HG03064 (cell line): Measurements from ENCODE around the gene HOGA1.
"Not testable (repeated sequence)": the region's sequence is repeated elsewhere in the genome, so short reads cannot be mapped to it uniquely, and the experiment has no call there.

Experiments used
- ATAC-seq: cut with Tn5 transposase; IDR thresholded peaks from one replicate; pipeline ENCODE4 v1.9.1; 2021; ENCODE audit warnings: low read depth; ENCODE audit not compliant: unreplicated experiment

HOGA1 gene

GRCh38 chr10:97644936-97645335 lies 60.7 kb downstream of the HOGA1 start:
- no peak for ATAC-seq

GRCh38 chr10:97647556-97647955 lies 63.4 kb downstream of the HOGA1 start:
- ATAC-seq = no peak

- peak; percentile 74 for ATAC-seq
Observed at GRCh38 chr10:97648562-97649404, 64.6 kb downstream of the HOGA1 start.

- not testable (repeated sequence) for ATAC-seq
Observed at GRCh38 chr10:97649405-97649750, 65.2 kb downstream of the HOGA1 start.

GRCh38 chr10:97650726-97651125 lies 66.5 kb downstream of the HOGA1 start:
- no peak for ATAC-seq

- no peak for ATAC-seq
Observed at GRCh38 chr10:97651773-97652172, 67.6 kb downstream of the HOGA1 start.

GRCh38 chr10:97656777-97657176 lies 72.6 kb downstream of the HOGA1 start:
- no peak for ATAC-seq

GRCh38 chr10:97659589-97659988 lies 75.4 kb downstream of the HOGA1 start:
- no peak for ATAC-seq
